RKO (cell line): ENCODE data around the gene NXT1.
A peak's percentile ranks its signal among the peaks of the same experiment; 100 is the strongest.

Experiments used
- DNase-seq: peaks from one replicate; pipeline ENCODE4 v3.0.0-alpha.2; 2016; ENCODE audit warnings: low spot score

NXT1 gene

DNA sequence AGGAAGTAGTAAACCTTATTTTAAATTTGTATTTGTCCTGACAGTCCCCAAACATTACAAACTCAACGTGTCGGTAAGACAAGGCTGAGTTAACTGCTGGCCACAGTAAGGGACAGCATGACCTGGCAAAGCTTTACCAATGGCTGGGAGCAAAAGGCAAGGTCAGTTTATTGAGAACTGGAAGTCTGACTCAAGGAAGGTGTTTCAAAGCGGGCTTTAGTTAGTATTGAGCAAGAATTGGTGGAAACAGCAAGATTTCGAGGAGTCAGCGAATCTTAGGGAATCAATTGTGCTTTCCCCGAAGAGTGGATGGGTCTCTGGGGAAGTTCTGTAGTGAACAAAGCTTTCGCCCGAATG, 10.5 kb downstream of the NXT1 start:
- DNase-seq, result peak; percentile 64

DNA sequence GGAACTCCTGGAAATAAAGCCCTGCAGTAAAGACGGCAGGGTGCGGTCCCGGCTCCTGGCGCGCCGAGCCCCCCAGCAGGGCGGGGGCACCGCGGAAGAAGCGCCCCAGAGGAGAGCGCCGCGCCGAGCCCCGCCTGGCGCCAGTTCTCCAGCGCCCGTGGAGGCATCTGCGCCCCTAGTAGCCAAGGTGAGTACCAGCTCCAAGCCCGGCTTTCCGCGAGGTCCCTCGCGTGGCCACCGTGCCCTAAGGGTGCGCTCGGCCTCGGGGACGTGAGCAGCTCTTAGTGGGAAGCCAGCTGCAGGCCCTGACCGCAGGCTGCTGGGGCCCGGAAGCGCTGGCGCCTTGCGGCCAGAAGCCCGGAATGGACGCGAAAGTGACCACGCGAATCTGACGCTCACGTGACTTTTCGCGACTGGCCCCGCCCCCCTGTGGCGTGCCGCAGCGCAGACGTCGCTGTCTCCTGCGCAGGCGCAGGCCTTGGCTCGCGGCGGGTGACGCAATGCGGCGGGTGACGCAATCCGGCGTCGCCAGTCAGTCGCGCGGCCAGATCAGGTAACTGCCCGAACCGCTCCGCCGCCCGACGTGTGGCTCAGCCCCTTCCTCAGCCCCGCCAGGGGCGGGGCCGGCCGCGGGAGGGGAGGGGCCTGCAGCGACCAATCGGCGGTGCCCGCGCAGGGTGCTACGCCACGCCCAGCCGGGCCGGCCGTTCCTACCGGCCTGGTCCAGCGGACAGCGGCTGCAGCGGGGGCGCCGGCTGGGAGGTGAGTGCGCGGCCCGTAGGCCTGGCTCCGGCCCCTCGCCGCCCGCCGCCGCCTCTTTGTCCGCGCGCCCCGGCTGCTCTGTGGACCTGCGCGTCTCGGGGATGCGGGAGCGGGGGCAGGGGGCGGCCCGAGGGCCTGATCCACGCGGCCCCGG, 11.1 kb downstream of the NXT1 start, which contains the start of gene GZF1:
Gene GZF1, plus strand, starts transcription at position 707 of the 916 bp plus-strand sequence. CDS start 2,202 bp downstream, outside the sequence.
- peak; percentile 99 for DNase-seq

DNA sequence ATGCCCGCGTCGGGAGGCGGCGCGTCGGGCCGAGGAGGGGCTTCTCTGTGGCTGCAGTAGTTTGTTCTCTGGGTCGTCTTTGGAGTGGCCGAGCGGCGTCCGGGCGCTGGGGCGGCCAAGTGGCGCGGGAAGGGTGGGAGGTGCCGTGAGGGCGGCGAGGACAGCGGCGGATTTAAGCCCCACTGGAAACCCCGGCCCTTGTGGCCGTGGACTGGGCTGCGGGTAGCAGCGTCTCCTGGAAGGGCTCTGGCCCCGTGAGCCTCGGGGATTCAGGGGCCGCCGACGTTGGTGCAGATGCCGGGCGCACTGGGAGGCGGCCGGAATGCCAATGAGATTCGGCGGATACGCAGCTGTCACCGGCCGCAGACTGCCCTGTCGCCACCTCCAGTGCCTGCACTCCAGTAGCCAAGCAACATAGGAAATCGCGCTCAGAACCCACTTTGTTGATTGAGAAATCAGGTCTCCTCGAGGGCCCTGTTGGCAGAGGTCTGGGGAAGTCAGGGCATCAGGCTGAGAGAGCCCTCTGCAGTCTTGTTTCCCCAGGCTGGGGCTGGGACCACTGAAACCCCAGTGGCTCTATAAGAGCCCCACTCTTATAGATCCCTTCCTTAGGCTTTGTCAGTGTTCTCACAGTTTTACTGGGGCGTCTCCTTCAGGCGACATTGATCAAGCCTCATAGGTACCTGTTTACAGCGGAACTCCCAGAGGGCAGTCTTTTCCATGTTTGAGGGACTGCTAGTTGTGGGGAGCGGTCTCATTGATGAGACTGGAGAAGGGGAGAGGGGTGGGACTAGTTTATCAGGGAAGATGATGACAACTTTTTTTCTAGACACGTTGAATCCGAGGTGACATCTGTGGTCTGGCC, 12.0 kb downstream of the NXT1 start:
- DNase-seq, result peak; percentile 59

GRCh38 chr20:23363257-23363649, 12.7 kb downstream of the NXT1 start:
- no peak for DNase-seq

- DNase-seq, result no peak
Measured at GRCh38 chr20:23365390-23366165, 15.0 kb downstream of the NXT1 start.

- DNase-seq, result peak; percentile 60
Measured at GRCh38 chr20:23366384-23366783, 15.8 kb downstream of the NXT1 start.

DNA sequence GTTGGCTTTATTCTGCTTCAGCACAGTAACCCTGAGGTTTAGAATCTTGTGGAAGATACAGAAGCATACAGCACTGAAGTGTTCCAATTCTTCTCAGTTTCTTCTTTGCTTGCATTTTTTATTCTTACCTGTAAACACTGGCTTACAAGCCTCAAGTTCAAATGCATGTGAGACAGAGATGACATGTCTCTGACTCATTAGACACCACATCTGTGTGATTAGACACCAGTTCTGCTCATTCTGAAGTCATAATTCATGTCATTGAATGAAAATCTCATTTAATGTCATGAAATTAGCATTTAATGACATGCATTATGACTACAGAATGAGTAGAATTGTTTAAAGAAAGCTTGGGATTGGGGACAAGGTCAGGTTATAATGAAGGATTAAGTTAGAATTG, 17.2 kb downstream of the NXT1 start:
- peak; percentile 95 for DNase-seq

DNA sequence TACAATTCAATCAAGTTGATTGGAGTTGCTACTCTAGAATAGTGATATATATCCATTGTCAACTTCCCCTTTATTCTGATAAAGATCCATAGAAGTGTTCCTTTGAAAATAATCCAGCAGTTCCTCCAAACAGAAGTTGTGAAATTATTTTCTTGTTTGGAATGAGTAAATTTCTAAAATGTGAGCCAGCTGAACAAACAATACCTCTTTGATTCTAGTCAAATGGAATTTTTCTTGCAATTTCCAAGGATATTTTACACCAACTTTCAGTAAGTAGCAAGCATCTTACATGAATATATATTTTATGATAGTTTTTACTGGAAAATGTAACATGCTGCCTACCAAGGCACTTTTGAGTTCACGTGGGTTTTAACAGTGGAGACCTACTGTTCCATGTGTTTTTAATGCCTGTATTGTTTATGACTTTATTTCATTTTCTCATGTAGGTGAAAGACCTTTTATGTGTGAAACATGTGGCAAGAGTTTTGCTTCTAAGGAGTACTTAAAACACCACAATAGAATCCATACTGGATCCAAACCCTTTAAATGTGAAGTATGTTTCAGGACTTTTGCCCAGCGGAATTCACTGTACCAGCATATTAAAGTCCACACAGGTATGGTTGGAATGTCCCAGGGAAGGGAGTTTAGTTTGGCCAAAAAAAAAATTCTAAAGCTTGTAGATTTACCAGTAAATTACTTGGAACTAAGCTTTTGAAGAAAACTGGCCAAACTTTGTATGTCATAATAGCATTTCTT, 17.9 kb downstream of the NXT1 start:
- DNase-seq, result no peak

GRCh38 chr20:23369072-23369823, 18.7 kb downstream of the NXT1 start:
- DNase-seq, result no peak

DNA sequence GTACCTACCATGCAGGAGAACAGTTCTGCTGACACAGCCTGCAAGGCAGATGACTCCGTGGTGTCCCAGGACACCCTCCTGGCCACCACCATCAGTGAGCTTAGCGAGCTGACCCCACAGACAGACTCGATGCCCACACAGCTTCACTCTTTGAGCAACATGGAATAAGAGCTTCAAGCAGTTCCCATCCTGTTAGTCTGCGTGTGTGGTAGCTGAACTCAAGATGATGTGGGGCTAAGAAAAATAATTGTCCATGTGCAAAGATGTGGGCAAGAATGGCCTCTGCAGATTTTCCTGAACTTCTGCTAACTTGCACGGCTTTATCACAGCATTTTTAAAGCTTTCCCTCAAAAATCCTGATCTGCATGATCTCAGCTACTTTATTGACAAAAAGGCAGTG, 19.7 kb downstream of the NXT1 start:
- DNase-seq, result no peak

- DNase-seq, result no peak
Measured at GRCh38 chr20:23370873-23371272, 20.3 kb downstream of the NXT1 start.

GRCh38 chr20:23371496-23371895, 20.9 kb downstream of the NXT1 start:
- DNase-seq, result no peak

- DNase-seq, result no peak
Measured at GRCh38 chr20:23374441-23374840, 23.9 kb downstream of the NXT1 start.

DNA sequence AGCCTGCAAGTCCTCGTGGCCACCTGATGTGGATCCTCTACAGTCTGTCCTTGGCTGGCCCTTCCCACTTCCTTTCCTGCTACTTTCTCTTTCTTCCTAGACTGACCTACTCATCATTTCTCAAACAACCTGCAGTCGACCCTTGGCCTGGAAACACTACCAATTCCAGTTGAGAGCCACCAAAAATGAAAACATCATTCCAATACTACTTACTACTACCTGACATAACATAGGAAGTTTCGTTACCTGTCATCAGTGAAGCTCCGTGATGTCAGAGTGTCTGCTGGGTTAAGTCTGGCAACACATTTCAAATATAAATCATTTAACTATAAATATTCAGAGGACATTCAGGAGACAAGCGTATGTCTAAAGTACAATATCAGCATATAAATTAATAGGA, 25.2 kb downstream of the NXT1 start:
- DNase-seq, result no peak

- no peak for DNase-seq
Measured at GRCh38 chr20:23379772-23380171, 29.2 kb downstream of the NXT1 start.

- DNase-seq, result no peak
Measured at GRCh38 chr20:23381876-23382275, 31.3 kb downstream of the NXT1 start.

GRCh38 chr20:23386304-23387117, 35.9 kb downstream of the NXT1 start:
- no peak for DNase-seq

DNA sequence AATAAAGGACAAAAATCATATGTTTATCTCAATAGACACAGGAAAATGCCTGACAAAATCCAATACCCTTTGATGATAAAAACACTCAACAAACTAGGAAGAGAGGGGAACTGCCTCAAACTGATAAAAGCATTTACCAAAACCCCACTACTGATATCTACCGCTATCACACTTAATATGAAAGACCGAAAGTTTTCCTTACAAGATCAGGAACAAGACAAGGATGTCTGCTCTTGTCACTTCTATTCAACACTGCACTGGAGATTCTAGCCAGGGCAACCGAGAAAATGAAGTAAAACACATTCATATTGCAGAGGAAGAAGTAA, 36.5 kb downstream of the NXT1 start:
- DNase-seq, result no peak

DNA sequence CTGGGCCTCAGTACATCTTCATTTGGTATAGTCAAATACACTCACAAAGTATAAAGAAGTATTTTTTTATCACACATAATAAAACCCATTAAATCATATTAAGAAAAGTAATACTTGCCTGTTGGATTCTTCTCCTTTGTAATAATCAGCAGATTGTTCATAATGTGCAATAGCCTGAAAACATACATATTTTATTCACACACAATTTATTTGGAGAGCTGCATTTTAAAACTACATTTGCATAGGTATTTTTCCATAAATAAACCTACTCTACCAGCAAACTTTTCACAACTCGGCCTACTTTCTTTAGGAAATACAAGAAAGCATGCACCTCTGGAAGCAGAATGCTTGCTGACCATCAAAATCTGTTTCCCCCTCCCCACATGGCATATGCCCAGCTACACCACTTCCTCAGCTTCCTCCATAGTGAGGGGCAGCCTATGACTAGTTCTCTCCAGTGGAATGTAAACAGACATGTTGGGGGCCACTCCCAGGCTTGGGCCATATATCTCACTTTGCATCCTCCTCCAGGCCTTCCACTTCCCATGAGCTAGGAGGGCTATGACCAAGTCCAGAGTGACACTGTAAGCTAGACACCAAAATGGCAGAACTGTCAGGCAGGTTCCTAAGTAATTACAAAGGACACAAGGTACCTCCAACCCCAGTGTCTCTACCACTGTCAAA, 39.6 kb downstream of the NXT1 start:
- DNase-seq, result no peak
